ENCODE results near the gene FAM124A. TPM values are rescaled to one million over a fixed set of nuclear protein-coding genes. Genes with fewer than 3 reads are reported as not detected.

FAM124A gene
- total and polyA plus RNA-seq, 2 donors (not counting 3 experiments of a cell fraction or from before 2014, with no cell fraction given): 3.8 to 9.9 TPM

DNA sequence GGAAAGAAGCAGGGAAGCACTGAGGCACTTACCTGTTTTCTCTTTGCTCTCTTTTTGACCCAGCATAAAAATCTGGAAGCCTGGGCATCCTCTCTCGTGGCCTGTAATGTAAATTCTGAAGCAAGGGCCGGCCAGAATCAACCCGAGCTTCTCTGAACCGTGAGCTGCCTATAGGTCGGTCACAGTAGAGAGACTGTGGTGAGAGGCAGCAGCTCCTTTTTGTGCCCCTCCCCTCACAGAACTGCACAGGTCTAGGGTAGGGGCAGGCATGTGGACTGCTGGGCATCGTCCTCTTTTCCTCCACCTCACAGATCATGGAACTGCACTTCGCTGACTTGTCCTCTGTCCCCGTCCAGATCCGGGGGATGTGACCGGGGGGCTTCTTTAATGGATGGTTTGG, 12.5 kb downstream of the FAM124A start:
- Histone ChIP-seq H3K27ac (ENCODE audit: insufficient read depth, low read depth, low read length) (no peak overlapping the region), H3K4me2 (ENCODE audit: insufficient read depth, low read length) (no peak overlapping the region), H3K9me1 (replicated peaks; ENCODE audit: control insufficient read depth, extremely low read depth, insufficient read depth, low read length) (no peaks in the 10 kb centered on the region), H2AFZ (ENCODE audit: low read depth, low read length) (no peak overlapping the region), H3K4me3 (replicated peaks in 1 of 3; ENCODE audit: insufficient read depth in 1 of 3, low read depth in 1 of 3, low read length in 3 of 3) (no peak overlapping the region), H3K9ac (replicated peaks; ENCODE audit: extremely low read depth, insufficient read depth, low read length) (no peak overlapping the region), H3K4me1 (ENCODE audit: control insufficient read depth, extremely low read depth, insufficient read depth, low read length) (peaks cover 25% of the 10 kb centered on the region), H4K20me1 (replicated peaks; ENCODE audit: control insufficient read depth, extremely low read depth, insufficient read depth, low read length) (no peaks in the 10 kb centered on the region), H3K36me3 (ENCODE audit: control insufficient read depth in 2 of 2, extremely low read depth in 1 of 2, insufficient read depth in 2 of 2, low read length in 2 of 2) (no peaks in the 10 kb centered on the region), H3K9me3 (replicated peaks; ENCODE audit: control insufficient read depth, insufficient read depth, low read length) (no peaks in the 10 kb centered on the region), H3K27me3 (ENCODE audit: control insufficient read depth in 2 of 2, insufficient read depth in 2 of 2, low read length in 2 of 2) (no peaks in the 10 kb centered on the region), H3K79me2 (ENCODE audit: control insufficient read depth, insufficient read depth, low read length) (no peaks in the 10 kb centered on the region)
- intact Hi-C loops (cut with micrococcal nuclease): no loop called here
- dilution Hi-C loops (cut with MboI; ENCODE audit: extremely low pct_ligation_motif_present, low sequenced_read_pairs): no loop called here
- POLR2A ChIA-PET: no interaction called here
- no peak for DNase-seq (ENCODE audit: low read depth, low spot score)
- CTCF ChIA-PET: interaction anchor here (2.6 kb wide), 1 partner anchor 11 kb away, joined by 11 read pairs; no protein-coding TSS in a partner anchor
- no TSS peak for BruUV-seq (replicated peaks)
- FAIRE-seq: no peak
- no peak for TF ChIP-seq JUN (IDR thresholded peaks at IDR 0.05; ENCODE audit: borderline replicate concordance, insufficient read depth, insufficient read length, low read depth)
- no peak for TF ChIP-seq GATA2 (IDR thresholded peaks at IDR 0.05; ENCODE audit: insufficient read depth, insufficient read length, low read depth, low read length)
- TF ChIP-seq, protein P1, sequence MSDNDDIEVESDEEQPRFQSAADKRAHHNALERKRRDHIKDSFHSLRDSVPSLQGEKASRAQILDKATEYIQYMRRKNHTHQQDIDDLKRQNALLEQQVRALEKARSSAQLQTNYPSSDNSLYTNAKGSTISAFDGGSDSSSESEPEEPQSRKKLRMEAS (IDR thresholded peaks at IDR 0.05; ENCODE audit: insufficient read depth, insufficient read length): no peak
- TF ChIP-seq, protein P2, sequence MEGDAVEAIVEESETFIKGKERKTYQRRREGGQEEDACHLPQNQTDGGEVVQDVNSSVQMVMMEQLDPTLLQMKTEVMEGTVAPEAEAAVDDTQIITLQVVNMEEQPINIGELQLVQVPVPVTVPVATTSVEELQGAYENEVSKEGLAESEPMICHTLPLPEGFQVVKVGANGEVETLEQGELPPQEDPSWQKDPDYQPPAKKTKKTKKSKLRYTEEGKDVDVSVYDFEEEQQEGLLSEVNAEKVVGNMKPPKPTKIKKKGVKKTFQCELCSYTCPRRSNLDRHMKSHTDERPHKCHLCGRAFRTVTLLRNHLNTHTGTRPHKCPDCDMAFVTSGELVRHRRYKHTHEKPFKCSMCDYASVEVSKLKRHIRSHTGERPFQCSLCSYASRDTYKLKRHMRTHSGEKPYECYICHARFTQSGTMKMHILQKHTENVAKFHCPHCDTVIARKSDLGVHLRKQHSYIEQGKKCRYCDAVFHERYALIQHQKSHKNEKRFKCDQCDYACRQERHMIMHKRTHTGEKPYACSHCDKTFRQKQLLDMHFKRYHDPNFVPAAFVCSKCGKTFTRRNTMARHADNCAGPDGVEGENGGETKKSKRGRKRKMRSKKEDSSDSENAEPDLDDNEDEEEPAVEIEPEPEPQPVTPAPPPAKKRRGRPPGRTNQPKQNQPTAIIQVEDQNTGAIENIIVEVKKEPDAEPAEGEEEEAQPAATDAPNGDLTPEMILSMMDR (IDR thresholded peaks at IDR 0.05; ENCODE audit: extremely low read depth in 1 of 2, insufficient read depth in 1 of 2, low read depth in 1 of 2, low read length in 2 of 2): no peak
- no peak for TF ChIP-seq POLR2A (IDR thresholded peaks at IDR 0.05; ENCODE audit: low read depth, low read length)
- TF ChIP-seq FOS (IDR thresholded peaks at IDR 0.05; ENCODE audit: borderline replicate concordance, insufficient read depth, low read length): no peak
- no peak for TF ChIP-seq EZH2 (IDR thresholded peaks at IDR 0.05; ENCODE audit: borderline replicate concordance, low read depth, low read length, severe bottlenecking)
- no peak for TF ChIP-seq MYC (IDR thresholded peaks at IDR 0.05; ENCODE audit: low read depth, low read length)
- no peak for TF ChIP-seq POLR2AphosphoS5 (IDR thresholded peaks at IDR 0.05; ENCODE audit: insufficient read depth, low read depth, low read length)

All from endothelial cell of umbilical vein (primary cell).